NAMALWA (cell line): Measurements from ENCODE around the gene TMEM191C.
A peak's percentile ranks its signal among the peaks of the same experiment; 100 is the strongest.
"Not testable (repeated sequence)": the region's sequence is repeated elsewhere in the genome, so short reads cannot be mapped to it uniquely, and the experiment has no call there.

Experiments
- DNase-seq: peaks from one replicate; pipeline ENCODE4 v3.0.0-alpha.2; 2015; ENCODE audit warnings: low spot score

The TMEM191C gene

DNA sequence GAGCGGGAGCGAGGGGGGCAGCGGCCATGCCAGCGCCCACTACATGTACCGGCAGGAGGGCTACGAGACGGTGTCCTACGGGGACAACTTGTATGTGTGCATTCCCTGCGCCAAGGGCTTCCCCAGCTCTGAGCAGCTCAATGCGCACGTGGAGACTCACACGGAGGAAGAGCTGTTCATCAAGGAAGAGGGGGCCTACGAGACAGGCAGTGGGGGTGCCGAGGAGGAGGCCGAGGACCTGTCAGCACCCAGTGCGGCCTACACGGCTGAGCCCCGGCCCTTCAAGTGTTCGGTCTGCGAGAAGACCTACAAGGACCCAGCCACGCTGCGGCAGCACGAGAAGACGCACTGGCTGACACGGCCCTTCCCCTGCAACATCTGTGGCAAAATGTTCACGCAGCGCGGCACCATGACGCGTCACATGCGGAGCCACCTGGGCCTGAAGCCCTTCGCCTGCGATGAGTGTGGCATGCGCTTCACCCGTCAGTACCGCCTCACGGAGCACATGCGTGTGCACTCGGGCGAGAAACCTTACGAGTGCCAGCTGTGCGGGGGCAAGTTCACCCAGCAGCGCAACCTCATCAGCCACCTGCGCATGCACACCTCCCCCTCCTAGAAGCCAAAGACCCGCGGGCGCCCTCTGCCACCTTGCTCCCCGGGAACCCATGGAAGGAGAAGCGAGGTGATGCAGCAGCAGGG is 20.9 kb upstream of the TMEM191C start:
- no peak for DNase-seq

DNA sequence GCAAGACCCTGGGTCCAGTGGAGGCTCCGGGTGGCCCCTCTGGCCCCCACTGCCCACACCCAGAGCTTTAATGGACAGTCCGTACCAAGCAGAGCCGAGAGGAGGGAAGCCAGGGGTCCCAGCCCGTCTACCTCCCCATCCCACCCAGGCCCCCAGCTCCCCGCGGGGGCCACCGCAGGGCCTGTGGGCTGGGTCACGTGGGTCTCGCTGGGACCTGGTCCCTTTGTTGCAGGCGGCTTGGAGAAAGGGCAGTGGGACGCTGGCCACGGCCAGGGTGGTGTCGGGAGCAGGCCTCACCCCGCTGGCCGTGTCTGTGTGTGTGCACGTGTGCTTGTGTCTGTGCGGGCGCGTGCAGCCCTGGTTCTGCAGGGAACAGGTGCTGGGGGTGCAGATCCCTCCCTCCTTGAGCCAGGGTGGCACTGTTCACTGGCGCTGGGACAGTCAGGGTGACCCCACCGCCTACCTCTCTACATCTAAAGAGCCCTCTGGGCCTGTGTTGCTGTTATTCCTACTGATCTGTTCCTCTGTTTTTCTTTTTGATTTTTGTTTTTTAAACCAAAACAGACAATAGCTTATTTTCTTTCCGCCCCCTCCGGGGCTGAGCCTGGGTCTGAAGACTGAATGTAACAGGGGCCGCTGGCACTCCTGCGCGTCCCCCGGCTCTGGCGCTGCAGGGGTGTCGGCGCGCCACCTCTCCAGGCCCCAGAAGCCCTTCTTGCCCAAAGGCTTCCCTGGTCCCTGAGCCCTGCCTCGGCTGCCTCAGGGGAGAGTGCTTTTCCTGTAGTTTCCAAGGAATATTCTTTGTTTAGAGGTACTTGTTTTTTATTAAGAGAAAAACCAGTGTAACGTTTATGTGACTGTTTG is 20.1 kb upstream of the TMEM191C start:
- DNase-seq: no peak

DNA sequence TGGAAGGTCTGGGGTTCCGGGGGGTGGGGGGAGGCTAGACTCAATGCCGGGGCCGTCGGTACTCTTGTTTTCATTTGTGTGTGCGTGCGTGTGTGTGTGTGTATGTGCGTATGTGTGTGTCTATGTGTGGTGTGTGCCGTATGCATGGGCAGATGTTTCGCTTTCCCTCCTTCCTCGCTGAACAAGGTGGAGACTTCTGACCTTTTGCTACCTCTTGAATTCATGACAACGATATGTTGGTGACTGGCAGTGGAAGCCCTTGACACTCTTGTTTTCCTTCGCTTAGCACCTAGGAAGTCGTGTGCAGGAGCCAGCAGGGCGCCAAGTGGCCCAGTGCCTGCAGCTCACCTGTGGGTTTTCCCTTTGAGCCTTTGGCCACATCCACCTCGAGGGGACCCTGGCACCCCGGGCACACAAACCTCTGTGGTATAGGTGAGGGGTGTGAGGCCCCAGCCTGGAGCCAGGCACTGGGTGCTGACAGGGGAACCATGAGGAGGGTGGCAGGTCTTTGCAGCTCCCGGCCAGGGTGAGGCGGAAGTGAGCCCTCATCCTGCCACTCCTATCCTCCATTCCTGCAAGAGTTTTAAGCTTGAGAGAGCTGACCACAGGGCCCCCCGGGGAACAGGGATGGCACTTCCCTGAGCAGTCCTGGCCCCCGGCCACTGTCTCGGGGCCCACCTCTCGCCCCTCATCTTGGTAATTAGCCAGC is 19.3 kb upstream of the TMEM191C start:
- no peak for DNase-seq

DNA sequence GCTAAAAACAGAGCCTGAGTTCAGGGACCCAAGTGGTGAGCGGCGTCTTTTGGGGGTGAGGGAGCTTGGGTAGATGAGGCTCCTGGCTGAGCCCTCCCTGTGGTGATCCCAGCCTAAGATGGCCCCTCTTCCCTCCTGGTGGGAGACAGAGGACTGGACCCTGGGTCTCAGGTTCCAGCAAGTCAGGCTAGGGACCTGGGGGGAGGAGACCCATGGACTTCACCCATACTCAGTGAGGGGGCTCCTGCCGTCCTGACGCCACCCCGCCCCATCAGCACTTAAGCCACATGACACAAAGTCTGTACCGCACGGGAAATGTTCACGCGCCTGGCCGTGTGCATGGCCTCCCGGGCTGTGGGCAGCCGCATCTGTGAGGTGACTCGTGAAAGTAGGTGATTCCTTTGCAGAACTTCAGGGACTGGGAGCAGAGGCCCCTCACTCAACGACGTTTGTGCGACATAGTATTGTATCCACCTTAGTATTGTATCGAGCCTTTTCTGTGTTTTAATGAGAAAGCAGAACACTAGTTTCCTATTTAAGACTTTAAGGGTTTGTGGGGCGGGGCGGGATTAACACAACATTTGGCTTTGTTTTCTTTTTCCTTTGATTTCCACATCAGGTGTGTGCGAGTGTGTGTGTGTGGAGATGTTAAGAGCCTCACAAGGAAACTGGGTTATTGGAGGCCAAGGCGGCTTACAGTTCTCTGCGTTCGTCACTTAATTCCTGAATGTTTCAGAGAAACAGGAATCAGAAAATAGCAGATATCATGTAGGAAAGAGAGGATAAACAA is 18.4 kb upstream of the TMEM191C start:
- DNase-seq: no peak

DNA sequence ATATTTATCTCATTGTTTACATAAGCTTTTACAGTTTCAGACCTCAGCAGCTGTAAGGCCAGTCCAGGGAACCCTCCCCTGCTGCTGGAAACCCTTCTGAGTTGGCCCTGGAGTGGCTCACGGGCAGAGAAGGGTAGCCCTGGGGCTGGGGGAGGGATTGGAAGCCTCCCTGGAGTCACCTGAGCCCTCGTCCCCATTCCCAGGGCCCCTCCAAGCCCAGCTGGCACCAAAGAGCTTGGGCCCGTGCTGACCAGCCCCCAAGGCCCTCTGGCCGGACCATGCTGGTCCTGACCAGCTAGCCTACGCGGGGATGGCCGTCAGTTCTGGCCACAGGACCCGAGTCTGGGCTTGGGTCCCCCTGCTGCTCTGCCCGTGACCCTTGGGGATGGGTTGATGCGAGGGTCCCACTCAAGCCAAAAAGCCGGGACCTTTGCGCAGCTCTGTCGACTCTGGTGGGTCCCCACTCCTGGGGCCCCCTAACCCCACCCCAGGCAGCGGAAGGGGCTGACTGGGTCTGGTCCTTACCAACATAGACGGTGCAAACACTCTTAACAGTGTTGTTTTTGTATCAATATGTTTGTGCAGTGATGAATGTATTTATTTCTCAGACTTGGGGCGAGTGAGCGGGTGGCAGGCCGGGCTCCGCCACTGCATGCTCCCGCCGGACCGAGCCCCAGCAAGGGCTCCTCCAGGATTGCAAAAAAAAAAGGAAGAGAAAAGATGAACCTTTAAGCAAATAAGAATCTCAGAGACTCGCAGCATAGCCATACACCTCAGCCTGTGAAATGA is 17.5 kb upstream of the TMEM191C start:
- DNase-seq: no peak

- no peak for DNase-seq
These were observed 16.8 kb upstream of the TMEM191C start for GRCh38 chr22:21450320-21450831.

DNA sequence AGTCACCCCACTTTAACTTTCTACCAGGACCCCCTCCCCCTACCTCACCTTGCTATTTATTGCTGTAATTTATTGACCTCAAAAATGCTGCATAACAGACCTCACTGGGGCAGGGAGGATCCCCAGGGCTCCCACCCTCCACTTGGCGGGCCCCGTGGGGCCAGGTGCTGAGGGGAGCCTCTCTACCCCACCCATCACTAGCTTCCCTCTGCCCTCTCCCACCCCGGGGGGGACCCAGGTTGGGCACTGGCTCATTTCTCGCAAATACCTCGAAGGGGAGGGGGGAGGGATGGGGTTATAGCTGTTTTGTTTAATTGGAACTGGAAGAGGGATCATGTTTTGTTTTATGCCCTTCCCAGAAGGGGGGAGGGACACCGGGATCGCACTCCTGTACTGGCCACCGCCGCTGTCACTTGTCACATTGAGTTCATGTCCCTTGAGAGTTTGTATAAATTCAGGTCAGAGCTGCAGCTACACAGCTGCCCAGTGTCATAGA is 16.3 kb upstream of the TMEM191C start:
- DNase-seq: no peak

- DNase-seq: no peak
These were observed 15.4 kb upstream of the TMEM191C start for GRCh38 chr22:21451545-21452520.

DNA sequence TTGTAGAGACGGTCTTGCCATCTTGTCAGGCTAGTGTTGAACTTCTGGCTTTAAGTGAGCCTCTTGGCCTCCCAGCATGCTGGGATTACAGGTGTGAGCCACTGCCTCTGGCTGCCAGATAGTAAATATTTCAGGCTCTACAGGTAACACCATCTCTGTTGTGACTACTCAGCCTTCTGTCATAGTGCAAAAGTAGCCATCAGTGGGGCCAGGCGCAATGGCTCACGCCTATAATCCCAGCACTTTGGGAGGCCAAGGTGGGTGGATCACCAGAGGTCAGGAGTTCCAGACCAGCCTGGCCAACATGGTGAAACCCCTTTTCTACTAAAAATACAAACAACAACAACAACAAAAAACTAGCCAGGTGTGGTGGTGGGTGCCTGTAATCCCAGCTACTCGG is 14.5 kb upstream of the TMEM191C start:
- DNase-seq: not testable (repeated sequence)

GRCh38 chr22:21454998-21455333 is 12.2 kb upstream of the TMEM191C start:
- DNase-seq: not testable (repeated sequence)

DNA sequence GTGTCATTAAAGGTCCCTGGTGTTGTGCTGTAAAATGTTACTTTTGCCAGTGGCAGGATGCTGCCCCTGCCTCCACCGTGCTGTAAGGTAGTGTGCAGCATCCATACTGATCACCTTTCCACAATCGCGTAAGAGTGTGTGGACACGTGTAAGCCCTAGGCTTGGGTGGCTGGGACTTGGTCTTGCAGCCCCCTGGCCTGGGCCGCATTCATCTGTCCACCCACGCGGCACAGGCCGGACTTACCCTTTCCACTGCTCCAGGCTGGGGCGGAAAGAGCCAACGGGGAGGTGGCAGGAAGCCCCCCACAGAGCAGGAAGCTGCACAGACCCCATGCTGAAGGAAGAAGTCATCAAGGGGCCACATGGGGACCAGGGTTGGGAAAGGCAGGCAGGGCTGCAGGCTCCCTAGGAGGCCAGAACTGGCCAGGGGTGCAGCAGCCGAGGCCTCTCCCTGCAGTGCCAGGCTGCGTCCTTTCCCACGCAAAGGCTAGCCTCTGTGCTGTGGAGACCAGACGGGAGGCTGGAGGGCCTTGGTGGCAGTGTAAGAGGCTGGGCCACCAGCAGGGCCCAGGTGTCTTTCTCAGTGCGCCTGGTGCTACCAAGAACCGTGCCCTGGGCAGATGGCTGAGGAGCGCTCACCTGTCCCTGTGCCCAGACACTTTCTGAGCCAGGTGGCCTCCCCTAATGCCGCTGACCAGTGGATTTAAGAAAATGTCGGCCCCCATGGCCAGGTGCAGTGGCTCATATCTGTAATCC is 11.7 kb upstream of the TMEM191C start:
- no peak for DNase-seq

- no peak for DNase-seq
These were observed 10.0 kb upstream of the TMEM191C start for GRCh38 chr22:21457023-21457787.

- DNase-seq: not testable (repeated sequence)
These were observed 4.5 kb upstream of the TMEM191C start for GRCh38 chr22:21462672-21463071.

GRCh38 chr22:21468194-21469096 is 1.3 kb downstream of the TMEM191C start:
- peak; percentile 94 for DNase-seq

DNA sequence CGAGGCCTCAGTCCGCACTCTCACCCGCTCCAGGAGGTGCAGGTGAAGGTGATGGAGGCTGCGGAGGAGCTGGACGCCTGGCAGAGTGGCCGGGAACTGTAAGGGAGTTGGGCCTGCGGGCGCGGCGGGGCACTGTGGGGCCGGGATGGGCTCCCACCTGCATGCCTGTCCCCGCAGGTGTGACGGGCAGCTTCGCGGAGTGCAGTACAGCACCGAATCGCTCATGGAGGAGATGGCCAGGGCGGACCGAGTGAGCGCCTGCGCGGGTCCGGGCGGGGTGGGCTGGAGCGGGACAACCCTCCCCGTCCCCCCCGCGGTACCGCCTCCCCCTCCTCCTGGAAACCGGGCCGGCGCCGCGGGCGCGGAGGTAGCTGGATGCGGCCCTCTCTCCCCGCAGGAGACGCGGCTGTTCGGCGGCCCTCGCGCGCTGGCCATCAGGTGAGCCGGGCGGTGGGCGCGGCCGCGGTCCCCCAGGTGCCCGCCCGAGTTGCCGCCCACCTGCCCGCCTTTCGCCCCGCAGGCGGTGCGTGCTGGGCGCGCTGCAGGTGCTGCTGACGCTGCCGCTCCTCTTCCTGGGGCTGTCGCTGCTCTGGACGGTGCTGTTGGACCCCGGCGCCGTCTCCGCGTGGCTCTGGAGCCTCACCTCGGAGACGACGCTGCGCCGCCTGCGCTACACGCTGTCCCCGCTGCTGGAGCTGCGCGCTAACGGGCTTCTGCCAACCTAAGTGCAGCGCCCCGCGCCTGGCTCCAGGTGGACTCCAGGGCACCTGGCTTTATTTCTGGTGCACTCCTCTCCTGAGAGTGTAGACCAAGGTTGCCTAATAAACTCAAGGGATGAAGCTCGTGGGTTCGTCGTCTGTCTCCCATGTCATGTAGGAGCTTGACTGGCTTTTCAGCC is 2.2 kb downstream of the TMEM191C start:
- DNase-seq: not testable (repeated sequence)

DNA sequence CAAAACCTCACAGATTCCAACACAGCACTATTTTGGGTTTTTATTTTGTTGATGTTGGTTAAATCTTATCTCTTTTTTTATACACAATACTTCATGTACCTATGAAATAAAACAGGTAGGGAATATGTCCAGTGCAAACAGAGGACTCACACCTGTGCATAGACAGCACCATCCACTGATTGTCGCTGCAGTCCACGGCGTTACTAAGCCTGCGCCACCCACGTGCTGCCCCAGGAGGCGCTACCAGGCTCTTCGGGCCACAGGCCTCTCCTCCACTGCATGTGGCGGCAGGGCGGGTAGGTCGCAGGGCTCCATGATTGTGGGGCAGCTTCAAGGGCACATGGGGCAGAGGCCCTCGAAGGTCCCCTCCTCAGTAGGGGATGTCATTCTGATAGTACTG is 5.8 kb downstream of the TMEM191C start:
- not testable (repeated sequence) for DNase-seq
